ENCODE measurements around the gene OR8S1. TPM values are rescaled to one million over a fixed set of nuclear protein-coding genes. Genes with fewer than 3 reads are reported as not detected.
"Not testable (repeated sequence)": the region's sequence is repeated elsewhere in the genome, so short reads cannot be mapped to it uniquely, and the experiment has no call there.

OR8S1 gene
- total RNA-seq, 6 experiments from 2014 or later = not detected

- DNase-seq = no peak
- no peak for ATAC-seq
- H3K4me3 ChIP-seq = no peak overlapping the region
- no peaks in the 10 kb centered on the region for H3K9me3 ChIP-seq
- intact Hi-C loops (cut with DNase I) = no loop called here
- H3K27ac ChIP-seq = no peak overlapping the region
- TF ChIP-seq POLR2A (IDR thresholded peaks at IDR 0.05) (no peak), CTCF (IDR thresholded peaks at IDR 0.05) (no peak)
- H3K36me3 ChIP-seq = no peaks in the 10 kb centered on the region
- H3K27me3 ChIP-seq = no peaks in the 10 kb centered on the region
- H3K4me1 ChIP-seq = no peaks in the 10 kb centered on the region
Measured at GRCh38 chr12:48532601-48533000, 7.2 kb downstream of the OR8S1 start.

GRCh38 chr12:48536602-48537001 lies 11.2 kb downstream of the OR8S1 start:
- H3K27ac ChIP-seq = no peak overlapping the region
- WGBS (ENCODE audit: insufficient coverage, low coverage, low lambda C conversion rate, missing lambda C conversion rate) = 29% methylated on average over 1 of the region's 1 CpG
- TF ChIP-seq POLR2A (IDR thresholded peaks at IDR 0.05) = no peak
- TF ChIP-seq CTCF (IDR thresholded peaks at IDR 0.05) = no peak
- DNase-seq (no peak), ATAC-seq (no peak)
- no peaks in the 10 kb centered on the region for H3K9me3 ChIP-seq
- no peak overlapping the region for H3K4me3 ChIP-seq
- no peaks in the 10 kb centered on the region for H3K27me3 ChIP-seq
- H3K4me1 ChIP-seq = no peaks in the 10 kb centered on the region
- no peaks in the 10 kb centered on the region for H3K36me3 ChIP-seq
- intact Hi-C loops (cut with DNase I) = no loop called here

- no peak overlapping the region for H3K4me3 ChIP-seq
- H3K27me3 ChIP-seq = no peaks in the 10 kb centered on the region
- H3K36me3 ChIP-seq = no peaks in the 10 kb centered on the region
- H3K4me1 ChIP-seq = no peaks in the 10 kb centered on the region
- TF ChIP-seq CTCF (IDR thresholded peaks at IDR 0.05) = peak; percentile 37 to 70 (median 58)
- TF ChIP-seq POLR2A (IDR thresholded peaks at IDR 0.05) = no peak
- WGBS (ENCODE audit: insufficient coverage, low coverage, low lambda C conversion rate, missing lambda C conversion rate) = 27% methylated on average over 7 of the region's 8 CpGs
- DNase-seq (peak in 1 of 3 donors; percentile 48), ATAC-seq (peak; percentile 56 to 74 (median 65))
- H3K9me3 ChIP-seq = no peaks in the 10 kb centered on the region
- H3K27ac ChIP-seq = no peak overlapping the region
- intact Hi-C loops (cut with DNase I) = no loop called here
Measured at GRCh38 chr12:48542300-48542928, 17.0 kb downstream of the OR8S1 start.

GRCh38 chr12:48545833-48546469 lies 20.5 kb downstream of the OR8S1 start:
- Histone ChIP-seq H3K27ac (no peak overlapping the region), H3K4me3 (no peak overlapping the region), H3K9me3 (no peaks in the 10 kb centered on the region), H3K36me3 (no peaks in the 10 kb centered on the region), H3K4me1 (no peaks in the 10 kb centered on the region), H3K27me3 (no peaks in the 10 kb centered on the region)
- DNase-seq = no peak
- ATAC-seq = no peak
- intact Hi-C loops (cut with DNase I) = no loop called here
- TF ChIP-seq POLR2A (IDR thresholded peaks at IDR 0.05) = no peak
- TF ChIP-seq CTCF (IDR thresholded peaks at IDR 0.05) = no peak
- WGBS (ENCODE audit: insufficient coverage, low coverage, low lambda C conversion rate, missing lambda C conversion rate) = 48% methylated on average over 4 of the region's 4 CpGs

GRCh38 chr12:48547012-48547411 lies 21.6 kb downstream of the OR8S1 start:
- H3K27ac ChIP-seq; H3K27me3 ChIP-seq; H3K4me3 ChIP-seq; H3K36me3 ChIP-seq; DNase-seq; intact Hi-C loops (cut with DNase I); ATAC-seq; H3K4me1 ChIP-seq; H3K9me3 ChIP-seq: not testable (repeated sequence)
- 80% methylated on average over 1 of the region's 3 CpGs for WGBS (ENCODE audit: insufficient coverage, low coverage, low lambda C conversion rate, missing lambda C conversion rate)

GRCh38 chr12:48551636-48552035 lies 26.2 kb downstream of the OR8S1 start:
- DNase-seq; ATAC-seq; intact Hi-C loops (cut with DNase I); H3K36me3 ChIP-seq; H3K9me3 ChIP-seq; H3K27ac ChIP-seq; H3K4me1 ChIP-seq; H3K27me3 ChIP-seq; H3K4me3 ChIP-seq: not testable (repeated sequence)
- 79% methylated on average over 6 of the region's 13 CpGs for WGBS (ENCODE audit: insufficient coverage, low coverage, low lambda C conversion rate, missing lambda C conversion rate)

- H3K4me1 ChIP-seq; ATAC-seq; DNase-seq; intact Hi-C loops (cut with DNase I); H3K4me3 ChIP-seq; H3K36me3 ChIP-seq; H3K27me3 ChIP-seq; H3K27ac ChIP-seq; H3K9me3 ChIP-seq: not testable (repeated sequence)
- 45% methylated on average over 6 of the region's 11 CpGs for WGBS (ENCODE audit: insufficient coverage, low coverage, low lambda C conversion rate, missing lambda C conversion rate)
Measured at GRCh38 chr12:48553666-48554343, 28.4 kb downstream of the OR8S1 start.
